Measurements from ENCODE around the gene DPF3.

The DPF3 gene

DNA sequence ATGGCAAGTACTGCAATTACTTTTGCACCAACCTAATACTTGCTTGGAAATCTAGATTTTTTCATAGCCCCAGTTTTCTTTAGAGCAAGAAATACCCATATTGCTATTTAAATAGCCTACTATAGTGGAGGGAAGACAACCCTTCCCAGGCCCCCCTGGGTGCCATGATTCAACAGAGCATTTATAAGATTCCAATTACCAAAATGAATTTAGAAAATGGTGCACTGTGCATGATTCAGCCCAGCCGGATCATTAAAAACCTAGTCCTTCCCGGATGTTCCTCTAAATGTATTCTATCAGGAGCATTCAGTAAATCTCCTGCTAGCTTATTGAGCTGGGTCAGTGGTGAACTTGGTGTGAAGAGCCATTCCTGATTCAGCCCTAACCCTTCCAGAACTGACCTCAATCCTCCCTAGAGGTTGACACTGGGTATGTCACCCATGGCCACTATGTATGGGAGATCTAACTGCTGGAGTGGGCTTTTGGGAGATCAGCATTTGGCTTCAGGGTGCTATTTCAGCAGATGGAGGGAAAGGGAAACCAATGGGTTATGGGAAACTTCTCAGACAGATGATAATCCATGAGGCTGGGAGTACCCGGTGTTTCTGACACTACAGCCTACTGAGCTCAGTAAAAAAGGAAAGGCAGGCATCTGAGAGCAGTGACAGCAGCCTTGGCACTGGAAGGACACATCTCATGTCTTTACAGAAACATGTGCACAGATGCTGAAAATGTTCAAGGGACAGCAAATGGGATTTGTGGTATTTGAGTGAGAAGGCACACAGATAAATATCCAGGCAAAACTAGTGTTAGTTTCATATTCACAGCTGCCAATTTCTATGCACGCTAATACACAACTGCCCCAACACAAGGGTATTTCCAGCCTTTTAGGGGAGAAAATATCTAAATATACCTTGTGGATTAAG, 258.9 kb downstream of the DPF3 start:
- DNase-seq: no peak

DNA sequence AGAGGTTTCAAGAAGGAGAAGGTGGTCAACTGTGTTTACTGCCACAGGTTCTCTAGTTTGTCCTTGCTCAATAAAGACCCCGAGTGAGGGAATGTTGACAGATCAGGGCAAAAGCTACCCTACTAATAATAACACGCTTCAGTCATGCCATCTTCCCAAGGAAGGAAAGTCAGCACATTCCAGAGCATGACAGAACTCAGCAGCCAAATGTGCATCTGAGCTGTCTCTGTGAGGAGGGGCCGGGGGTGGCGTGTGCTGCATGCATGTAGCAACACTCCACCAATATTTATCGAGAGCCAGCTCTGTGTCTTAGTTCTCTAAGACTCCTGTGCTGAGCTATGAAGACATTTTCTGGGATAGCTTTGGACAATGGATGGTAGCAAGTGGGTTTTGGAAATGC, 260.4 kb downstream of the DPF3 start:
- DNase-seq: no peak

DNA sequence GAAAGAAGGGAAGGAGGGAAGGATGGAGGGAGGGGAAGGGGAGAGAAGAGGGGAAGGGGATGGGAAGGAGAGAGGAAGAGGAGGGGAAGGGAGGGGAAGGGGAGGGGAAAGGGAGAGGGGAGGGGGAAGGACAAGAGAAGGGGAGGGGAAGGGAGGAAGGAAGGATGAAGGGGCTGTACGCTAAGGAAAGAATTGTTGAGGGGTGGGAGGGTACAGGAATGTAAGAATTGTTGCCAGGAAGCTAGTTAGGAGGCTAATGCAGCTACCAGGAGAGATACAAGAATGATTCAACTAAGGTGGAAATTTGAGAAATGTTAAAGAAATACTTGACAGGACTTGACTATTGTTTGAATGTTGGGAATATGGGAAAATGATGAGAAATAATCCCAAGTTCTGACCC, 261.2 kb downstream of the DPF3 start:
- no peak for DNase-seq

DNA sequence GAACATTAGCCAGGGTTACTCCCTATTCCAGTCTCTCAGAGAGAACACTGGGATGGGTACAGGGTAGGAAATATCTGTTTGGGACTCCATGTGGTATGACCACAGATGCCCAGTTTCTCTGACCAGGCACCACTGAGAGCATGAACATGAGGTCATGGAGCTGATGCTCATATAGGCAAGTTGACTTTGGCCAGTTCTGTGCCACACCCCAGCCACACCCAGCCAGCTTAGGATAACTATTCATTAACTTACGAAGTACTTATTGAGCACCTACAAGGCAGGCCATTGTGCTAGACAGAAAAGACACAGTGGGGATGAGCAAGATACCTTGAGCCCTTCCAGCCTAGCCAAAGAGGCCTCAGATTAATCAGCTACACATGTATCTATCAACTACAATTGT, 262.5 kb downstream of the DPF3 start:
- no peak for DNase-seq

DNA sequence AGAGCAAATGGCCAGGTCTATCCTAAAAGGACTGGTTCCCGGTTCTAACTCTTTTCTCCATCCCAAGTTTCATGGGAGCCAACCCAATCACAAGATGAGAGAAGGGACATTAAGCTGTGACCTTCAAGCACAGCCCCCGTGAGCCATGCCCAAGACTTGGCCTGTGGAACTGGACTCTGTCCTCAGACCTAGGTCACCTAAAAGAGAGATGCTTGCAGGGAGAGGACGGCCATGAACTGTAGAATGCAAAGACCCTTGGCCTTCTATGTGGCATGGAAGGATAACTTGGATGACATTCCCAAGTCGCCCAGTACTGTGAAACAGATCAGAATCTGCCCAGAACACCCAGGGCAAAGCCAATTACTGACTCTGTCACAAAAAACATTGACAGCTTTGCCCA, 263.5 kb downstream of the DPF3 start:
- no peak for DNase-seq

DNA sequence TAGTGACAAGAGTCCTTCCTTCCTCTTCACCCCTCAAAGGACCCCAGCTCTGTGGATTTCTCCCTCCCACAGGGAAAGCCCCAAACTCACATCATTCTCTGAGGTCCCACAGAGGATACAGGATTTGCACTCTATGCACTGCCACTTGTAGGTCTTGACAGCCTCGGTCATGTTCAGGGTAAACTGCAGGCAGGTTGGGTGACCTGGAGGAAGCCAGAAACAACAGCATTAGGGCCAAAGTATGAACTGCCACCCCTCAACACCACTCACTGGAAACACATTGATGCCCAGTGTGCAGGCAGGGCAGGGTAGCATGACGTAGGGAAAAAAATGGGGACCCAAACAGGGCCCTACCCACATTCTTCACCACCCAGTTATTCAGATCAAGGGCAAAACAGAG, 264.4 kb downstream of the DPF3 start:
- no peak for DNase-seq

DNA sequence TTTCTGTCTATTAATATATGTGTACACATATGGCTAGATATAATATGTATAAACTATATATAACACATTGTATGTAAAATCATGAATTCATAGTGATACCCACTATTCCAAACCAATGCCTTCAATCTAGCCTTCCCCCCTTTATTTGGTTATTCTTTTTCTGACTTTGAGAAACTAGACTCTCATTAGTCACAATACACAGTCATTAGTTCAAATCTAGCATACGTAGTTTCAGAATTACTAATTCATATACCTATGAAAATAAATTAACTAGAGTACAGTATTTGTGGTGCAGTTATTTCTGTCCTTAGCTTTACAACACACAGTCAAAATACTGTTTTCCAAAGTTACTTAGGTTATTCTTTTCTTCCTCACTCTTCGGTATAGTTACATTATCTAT, 268.2 kb downstream of the DPF3 start:
- no peak for DNase-seq

DNA sequence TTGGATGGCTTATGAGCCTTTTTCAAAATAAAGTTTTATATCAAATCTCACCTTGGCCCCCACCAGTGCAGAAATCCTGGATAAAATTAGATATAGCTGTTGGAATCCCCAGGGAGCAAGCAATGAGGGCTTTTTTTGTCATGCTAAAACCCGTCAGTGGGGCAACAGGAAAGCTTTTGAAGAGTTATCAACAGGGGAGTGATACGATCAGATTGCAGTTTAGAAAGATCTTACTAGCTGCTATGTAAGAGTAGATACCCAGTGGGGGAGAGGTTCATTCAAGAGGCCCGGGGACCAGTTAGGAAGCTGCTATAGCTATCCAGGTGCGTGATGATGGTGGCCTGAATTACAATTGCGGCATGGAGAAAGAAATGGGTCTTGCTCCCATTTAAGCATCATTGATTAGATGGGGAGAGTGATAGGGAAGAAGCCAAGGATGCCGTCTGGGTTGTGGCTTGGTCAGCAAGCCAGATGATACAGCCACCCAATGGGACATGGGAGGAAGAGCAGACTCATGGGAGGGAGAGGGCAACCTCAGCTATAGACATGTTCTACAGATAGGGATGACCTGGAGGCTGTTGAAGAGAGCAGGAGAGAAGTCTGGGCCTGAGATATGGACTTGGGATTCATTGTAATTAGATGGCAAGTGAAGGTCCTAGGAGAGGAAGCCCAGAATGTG, 272.4 kb downstream of the DPF3 start:
- DNase-seq: no peak

DNA sequence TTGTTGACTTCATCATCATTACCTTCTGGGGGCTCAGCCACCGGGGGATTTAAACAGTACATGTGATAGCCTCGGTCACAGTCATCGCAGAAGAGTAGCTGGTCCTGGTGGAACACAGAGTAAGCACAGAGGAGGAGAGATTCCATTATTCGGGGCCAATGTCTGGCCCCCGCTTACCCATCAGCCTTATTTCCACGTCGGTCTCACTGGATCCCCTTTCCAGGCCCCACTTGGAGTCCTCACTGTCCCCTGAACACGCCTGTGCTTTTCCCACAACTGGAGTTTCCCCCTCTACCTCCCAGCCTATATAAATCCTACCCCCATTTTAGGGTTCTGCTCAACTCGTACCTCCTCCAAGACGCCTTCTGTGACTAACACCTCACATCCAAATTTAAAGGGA, 274.0 kb downstream of the DPF3 start:
- no peak for DNase-seq

DNA sequence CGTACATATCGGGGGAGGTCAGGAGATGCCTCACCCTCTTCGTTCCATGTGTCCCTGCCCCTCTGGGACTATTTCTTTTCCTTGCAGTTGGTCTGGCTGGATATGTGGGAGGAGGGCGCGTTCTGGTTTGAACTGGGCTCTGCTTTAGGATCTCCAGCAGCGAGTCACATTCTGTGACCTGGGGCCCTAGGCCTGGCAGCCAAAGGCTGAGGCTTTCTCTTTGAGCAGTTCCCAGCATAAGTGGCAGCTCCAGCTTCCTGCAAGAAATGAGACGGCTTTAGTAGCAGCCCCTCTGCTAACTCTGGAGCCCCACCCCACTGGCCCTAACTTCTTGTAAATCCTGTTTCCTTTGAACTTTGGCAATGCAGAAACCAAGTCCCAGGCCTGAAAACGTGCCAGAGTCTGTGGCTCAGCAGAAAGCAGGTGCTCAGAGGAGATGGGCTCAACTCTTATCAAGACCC, 274.8 kb downstream of the DPF3 start:
- DNase-seq: no peak

DNA sequence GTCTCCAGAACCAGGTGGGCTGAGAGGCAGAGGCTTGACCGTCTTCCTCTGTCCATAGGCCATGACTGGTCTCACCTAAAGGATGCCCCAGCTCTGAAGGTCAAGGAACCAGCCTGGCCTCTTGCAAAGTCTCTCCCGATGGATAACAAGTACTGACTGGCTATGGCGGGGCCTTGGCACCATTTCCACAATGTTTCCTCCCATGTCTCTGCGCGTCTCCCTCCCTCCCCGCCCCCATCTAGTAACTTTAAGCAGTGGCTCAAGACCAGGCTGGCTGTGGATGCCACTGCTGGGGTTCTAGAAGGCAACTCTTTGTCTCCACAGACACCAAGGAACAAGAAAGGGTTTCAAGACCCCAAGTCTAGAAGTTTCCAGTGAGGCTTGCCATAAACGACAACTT, 275.5 kb downstream of the DPF3 start:
- no peak for DNase-seq

DNA sequence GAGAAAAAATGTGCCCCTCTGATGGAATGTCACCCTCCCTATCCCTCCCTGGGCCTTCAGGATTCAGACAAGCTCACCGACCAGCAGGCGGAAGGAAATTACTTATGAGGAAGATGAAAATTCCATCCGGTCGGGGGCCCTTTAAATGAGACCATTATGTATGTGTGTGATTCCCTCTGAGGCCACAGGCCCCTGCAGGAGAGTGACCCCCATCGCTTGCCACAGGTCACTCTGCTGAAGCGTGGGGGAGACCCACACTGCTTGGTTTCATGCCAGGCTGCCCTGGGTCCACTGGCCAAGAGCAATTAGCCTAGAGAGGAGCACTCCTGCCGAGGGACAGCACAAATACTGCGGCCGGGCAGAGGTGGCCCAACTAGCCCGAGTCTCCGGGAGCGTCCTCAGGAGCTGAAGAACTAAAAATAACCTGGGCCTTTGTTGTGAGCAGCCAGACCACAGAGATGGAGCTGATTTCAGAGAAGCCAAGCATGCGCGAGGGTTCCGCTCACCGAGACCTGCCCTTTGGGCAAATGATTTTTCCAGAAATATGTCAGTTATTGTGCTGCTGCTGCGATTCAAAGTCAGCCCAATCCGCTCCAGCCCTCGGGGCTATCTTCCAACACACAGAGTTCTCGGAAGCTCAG, 276.4 kb downstream of the DPF3 start:
- DNase-seq: no peak

DNA sequence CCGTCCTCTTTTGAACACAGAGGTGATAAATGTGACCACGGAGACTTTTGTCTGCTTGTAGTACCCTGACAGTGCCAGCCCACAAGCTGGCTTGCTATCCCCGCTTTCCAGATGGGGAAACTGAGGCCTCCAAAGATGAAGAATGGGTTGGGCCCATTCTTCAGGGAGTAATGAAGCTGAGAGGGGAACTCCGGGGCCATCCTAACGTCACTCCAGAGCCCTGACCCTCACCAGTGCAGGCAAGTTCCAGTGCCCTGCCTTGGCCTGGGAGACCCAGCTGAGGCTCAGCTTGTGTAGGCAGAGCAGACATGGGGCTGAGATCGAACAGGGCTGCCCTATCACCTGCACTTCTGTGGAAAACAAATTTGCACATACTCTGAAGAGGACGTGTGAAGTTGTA, 277.1 kb downstream of the DPF3 start:
- no peak for DNase-seq

DNA sequence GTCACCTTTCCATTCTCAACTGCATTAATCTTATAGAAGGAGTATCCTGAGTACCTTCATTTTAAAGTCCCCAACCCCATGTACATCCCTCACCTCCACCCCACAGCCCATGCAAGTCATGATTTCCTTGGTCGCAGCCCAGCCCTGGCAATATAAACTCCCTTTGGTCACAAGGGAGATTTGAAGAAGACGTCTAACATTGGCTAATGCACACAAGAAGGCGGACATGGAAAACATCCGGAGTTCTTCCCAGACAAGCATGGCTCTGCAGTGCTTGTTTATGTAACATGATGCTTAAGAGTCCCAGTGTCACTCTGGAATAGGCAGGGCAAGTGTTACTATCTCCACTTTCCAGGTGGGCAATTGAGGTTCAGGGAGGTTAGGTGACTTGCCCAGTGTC, 277.6 kb downstream of the DPF3 start:
- no peak for DNase-seq

DNA sequence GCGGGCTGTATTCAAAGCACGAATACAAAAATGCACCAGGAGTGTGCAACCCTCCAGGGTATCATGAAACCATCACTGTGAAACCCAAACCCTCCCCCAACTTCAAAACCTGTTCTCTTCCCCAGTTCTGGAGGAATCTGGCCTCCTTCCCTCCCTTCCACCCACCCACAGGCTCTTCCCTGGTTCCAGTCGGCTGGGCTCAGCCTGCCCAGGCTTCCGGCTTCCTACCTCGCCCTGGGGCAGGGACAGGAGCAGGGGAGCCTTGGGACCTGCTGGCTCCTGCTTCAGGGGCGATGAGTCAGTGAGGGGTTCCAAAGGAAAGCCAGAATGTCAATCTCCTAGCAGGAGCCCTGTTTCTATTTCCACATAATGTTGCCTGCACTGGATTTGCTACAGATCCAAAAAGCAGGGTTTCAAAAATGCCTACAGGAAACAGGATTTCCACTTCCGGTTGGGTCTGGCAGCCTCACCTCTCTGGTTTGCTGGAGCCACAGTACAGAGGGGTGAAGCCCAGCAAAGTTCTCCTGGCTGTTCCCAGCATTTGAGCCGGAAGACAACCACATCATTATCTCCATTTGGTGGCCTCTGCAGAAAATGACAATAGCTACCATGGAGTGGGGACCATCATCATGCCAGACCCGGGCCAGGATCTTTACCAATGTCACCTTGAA, 278.3 kb downstream of the DPF3 start:
- DNase-seq: no peak

DNA sequence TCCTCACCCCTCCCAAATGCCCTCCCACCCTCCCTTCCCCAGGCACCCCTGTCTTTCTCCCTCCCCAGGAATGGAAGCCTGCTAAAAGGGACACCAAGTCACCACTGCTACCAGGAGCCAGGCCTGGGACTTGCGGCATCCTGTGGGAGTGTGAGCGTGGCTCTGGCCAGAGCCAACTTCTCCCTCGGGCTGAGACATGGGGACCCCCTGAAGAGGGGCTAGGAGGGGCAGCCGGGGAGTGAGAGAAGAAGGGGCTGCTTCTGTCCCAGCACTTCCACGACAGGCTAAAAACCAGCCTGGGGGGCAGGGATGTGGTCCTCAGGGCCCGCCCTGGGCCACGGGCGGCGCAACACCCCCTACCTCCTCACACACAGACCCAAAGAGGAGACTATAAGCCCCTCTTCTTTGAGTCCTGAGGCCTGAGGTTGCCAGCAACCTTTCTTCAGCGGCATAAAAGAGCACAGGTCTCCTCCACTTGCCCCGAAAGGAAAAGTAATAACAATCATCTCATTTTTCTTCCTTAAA, 278.9 kb downstream of the DPF3 start:
- no peak for DNase-seq

DNA sequence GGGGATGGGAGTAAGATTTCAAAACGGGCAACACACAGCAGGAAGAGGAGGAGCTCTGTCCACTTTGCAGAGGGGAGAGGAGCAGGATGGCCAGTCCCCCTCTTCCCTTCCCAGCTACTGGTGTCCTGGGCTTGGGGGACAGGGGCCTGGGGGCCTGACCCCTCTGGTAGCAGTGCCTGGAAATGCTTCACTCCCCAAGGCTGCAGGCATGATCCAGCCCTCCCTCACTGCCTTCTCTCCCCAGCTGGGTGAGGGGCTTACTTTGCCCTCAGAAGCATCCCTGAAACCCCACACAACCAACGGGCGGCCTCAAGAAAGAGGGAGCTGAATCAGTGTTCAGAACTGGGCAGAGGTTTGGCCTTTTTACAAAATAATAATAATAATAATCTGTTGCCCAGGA, 279.5 kb downstream of the DPF3 start:
- DNase-seq: no peak

DNA sequence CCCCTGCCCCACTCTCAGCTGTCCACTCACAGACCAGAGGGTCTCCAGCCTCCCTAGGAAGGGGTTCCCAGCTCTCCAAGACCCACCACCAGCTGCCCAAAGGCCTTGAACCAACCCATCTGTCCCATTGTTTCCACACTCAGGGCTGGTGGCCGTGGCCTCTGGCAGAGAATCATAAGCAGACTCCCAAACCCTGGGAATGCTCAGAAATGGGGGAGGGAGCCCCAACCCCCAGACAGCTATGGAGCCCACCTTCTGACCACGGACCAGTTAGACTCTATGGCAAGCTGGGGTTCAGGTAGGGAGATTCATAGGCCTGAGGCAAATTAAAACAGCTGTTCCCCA, 280.0 kb downstream of the DPF3 start:
- DNase-seq: no peak

DNA sequence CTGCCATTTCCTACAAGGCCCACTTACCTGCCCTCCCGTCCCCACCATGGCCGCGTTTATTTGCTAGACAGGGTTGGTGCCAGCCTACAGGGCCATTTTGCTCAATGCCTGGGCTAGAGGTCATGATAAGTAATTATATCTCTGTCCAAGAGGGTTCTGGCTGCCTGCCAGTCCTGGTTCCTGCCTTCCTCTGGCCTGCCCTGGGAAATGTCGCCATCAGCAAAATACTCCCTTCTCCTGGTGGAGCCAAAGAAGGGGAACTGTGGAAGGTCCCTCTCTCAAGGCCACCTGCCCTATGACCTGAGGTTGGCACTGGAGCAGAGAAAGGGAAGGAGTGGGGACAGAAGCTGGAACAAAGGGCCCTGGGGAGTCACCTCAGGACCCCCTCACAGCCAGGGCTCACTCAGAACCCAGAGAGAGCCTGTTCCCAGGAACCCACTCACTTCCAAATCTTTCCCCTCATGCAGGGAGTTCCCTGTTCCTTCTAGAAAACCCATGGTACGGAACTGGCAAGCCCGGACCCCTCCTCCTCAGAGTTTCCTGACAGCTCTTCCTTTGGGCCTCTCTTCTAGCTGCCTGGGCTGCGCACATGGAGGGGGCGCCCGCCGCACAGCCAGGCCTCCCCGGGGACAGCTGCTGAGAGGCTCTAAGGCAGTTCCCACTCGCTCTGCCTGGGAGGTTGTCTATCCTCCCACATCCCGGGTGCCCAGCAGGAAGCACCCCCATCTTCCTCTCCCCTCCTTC, 280.5 kb downstream of the DPF3 start:
- no peak for DNase-seq

DNA sequence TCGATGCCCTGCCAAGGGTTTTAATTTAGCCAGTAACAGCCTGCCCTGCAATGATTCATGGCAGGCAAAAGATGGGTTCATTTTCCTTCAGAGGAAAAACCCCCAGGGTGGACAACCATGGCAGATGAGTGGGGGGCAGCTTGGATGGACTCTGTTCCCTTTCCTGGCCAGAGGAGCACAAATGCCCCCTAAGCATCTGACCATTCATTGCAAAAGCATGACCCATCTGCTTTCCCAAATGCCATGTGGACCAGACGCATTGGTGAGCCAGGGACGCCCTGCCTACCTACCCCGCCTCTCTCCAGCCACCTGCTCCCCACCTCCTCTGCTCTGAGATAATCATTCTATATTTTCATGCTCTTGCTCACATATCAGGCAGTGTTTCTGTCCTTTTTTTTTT, 281.9 kb downstream of the DPF3 start:
- no peak for DNase-seq

DNA sequence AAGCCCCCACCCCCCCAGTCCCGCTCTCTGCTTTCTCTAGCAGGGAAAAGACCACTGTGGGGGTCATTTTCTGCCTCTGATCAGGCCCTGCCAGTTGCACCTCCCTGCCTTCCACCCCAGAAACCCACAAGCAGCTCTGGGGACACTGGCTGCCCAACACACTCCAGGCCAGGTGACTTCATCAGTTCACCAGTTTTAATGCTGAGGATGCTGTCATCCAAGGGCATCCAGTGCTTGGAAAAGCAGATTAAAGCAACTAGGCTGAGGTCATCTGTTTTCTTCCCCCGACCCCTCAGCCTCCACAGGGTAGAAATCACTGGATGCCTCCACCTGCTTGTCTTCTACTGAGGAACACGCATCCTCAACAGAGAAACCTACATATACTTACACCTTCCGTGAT, 282.4 kb downstream of the DPF3 start:
- DNase-seq: no peak

DNA sequence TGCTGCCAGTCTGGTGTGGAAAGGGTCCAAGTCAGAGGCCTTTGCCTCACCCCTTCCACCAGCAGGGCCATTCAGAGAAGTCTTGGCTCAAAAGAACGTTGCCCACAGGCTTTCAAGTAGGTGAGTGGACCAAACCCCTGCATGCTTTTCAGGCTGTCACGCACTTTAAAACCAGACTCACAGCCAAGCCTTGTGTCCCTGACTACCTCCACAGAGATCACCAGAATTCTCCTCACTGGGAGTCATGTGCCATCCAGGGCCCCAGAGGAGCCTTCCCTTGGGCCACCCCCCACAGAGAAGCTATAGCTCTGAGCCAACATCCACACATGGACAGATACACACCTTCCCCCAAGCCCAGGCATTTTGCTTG, 283.1 kb downstream of the DPF3 start:
- no peak for DNase-seq
